G401.6 (cell line): ENCODE results near the gene NUP85.
A peak's percentile ranks its signal among the peaks of the same experiment; 100 is the strongest.
"Not testable (repeated sequence)": the region's sequence is repeated elsewhere in the genome, so short reads cannot be mapped to it uniquely, and the experiment has no call there.

ENCODE experiments used
- FAIRE-seq: peaks from 2 replicates; lab custom pipeline; 2012; peaks lifted over from hg19 to GRCh38; lab: Jason Lieb, UNC

NUP85 gene, protein sequence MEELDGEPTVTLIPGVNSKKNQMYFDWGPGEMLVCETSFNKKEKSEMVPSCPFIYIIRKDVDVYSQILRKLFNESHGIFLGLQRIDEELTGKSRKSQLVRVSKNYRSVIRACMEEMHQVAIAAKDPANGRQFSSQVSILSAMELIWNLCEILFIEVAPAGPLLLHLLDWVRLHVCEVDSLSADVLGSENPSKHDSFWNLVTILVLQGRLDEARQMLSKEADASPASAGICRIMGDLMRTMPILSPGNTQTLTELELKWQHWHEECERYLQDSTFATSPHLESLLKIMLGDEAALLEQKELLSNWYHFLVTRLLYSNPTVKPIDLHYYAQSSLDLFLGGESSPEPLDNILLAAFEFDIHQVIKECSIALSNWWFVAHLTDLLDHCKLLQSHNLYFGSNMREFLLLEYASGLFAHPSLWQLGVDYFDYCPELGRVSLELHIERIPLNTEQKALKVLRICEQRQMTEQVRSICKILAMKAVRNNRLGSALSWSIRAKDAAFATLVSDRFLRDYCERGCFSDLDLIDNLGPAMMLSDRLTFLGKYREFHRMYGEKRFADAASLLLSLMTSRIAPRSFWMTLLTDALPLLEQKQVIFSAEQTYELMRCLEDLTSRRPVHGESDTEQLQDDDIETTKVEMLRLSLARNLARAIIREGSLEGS

DNA sequence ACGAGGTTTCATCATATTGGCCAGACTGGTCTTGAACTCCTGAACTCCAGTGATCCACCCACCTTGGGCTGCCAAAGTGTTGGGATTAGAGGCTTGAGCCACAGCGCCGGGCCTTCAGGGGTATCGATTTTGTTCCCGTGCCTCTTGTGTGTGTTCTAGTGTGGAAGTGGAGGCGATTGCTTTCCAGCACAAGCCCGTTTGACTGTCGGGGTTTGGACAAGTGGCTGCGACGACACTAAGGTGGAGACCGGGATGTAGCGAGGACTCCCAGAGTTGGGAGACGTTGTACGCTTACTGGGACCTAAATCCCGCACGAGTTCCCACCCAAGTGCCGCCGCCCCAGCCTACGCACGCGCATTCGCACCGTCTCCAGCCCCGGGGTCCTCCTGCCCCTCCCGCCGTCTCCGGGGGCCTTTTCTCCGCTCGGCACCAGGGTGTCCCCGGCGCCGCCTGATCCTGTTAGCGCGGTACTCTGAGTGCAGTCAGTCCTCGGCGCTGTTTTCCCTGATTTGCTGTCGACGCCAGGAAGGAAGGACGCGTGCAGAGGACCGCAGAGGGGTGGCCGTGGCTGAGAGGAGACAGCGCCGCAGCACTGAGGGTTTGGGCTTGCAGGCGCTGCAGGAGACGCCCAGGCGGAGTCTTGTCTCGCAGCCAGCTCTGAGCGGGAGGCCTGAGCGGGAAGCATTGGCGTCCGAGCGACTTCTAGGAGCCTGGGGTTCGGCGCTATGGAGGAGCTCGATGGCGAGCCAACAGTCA lies at the start of gene NUP85:
TSS of gene NUP85 (plus strand) at position 643 of the 756 bp plus-strand sequence. CDS start at position 726, 83 bp downstream.
- peak; percentile 75 for FAIRE-seq

DNA sequence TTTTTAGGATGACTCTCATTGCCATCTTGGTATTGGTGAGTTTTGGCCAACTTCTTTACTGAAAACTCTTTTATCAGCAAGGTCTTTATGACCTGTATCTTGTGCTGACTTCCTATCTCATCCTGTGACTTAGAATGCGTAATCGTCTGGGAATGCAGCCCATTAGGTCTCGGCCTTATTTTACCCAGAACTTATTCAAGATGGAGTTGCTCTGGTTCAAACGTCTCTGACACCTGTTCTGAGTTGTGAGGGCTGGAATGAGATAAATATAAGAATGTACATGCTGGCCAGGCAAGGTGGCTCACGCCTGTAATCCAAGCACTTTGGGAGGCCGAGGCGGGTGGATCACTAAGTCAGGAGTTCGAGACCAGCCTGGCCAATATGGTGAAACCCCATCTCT lies 47.0 kb upstream of the NUP85 start:
- FAIRE-seq, result not testable (repeated sequence)

DNA sequence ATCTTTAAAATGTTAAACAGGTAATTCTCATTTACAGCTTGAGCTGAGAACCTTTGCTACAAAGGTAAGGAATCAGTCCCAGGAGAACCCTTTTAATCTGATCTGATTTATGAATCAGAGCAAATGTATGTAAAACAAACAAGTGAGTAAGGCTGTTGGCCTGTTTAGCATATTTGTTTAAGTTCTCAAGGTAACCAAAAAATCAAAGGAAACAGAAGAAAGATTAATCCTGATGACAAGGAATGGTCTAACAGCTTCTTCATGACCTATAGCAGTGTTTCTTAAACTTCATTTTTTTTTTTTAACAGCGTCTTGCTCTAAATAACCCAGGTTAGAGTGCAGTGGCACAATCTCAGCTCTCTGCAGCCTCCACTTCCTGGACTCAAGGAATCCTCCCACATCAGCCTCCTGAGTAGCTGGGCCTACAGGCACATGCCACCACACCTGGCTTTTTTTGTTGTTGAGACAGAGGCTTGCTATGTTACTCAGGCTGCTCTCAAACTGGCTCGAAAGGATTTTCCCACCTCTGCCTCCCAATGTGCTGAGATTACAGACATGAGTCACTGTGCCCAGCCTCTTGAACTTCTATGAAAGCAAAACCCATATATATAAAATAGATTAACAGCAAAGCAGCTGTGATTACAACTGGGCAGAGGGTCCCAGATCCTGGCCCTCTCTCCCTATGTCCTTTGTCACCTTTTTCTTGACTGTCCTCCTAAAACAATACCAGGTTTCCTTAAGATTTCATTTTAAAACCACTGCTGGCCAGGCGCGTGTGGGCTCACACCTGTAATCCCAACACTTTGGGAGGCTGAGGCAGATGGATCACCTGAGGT lies 46.1 kb upstream of the NUP85 start:
- no peak for FAIRE-seq

DNA sequence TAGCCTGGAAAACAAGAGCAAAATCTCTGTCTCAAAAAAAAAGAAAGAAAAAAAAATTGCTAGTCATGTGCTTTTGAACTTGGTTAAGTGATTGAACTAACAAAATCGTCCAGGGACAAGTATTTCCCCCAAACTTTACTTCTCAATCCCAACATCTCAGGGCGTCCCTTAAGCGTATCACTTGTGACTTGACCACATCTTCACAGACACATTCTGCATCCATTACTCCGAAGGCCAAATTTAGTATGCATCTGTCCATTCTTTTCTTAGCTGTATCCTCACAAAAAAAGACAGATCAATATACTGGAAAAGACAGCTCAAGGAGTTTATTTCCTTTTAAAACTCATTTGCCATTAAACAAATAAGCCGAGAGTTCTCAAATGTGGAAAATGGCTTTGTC lies 45.3 kb upstream of the NUP85 start:
- FAIRE-seq, result no peak

DNA sequence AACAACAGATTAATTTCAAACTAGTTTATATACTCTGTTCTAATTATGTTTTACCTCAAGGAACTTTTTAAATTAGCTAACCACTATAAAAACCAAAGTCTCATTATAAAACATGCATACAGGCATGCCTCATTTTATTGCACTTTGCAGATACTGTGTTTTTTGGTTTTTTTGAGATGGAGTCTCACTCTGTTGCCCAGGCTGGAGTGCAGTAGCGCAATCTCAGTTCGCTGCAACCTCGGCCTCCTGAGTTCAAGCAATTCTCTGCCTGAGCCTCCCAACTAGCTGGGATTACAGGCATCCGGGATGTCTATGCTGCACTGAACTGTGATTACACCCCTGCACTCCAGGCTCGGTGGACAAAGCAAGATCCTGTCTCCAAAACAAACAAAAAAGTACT lies 42.4 kb upstream of the NUP85 start:
- FAIRE-seq, result no peak

DNA sequence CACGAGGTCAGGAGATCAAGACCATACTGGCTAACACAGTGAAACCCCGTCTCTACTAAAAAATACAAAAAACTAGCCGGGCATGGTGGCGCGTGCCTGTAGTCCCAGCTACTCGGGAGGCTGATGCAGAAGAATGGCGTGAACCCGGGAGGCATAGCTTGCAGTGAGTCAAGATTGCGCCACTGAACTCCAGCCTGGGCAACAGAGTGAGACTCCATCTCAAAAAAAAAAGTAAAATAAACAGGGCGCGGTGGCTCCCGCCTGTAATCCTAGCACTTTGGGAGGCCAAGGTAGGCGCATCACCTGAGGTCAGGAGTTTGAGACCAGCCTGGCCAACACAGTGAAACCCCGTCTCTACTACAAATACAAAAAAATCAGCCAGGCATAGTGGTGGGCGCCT lies 40.9 kb upstream of the NUP85 start:
- not testable (repeated sequence) for FAIRE-seq

DNA sequence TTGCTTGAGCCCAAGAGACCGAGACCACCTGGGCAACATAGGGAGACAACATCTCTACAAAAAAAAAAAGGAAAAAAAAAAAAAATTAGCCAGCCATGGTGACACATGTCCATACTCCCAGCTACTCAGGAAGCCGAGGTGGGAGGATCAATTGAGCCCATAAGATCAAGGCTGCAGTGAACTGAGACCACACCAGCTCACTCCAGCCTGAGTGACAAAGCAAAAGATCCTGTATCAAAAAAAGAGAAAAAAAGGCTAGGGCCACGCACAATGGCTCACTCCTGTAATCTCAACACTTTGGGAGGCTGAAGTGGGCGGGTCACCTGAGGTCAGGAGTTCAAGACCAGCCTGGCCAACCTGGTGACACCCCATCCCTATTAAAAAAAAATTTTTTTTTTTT lies 36.5 kb upstream of the NUP85 start:
- FAIRE-seq, result no peak

DNA sequence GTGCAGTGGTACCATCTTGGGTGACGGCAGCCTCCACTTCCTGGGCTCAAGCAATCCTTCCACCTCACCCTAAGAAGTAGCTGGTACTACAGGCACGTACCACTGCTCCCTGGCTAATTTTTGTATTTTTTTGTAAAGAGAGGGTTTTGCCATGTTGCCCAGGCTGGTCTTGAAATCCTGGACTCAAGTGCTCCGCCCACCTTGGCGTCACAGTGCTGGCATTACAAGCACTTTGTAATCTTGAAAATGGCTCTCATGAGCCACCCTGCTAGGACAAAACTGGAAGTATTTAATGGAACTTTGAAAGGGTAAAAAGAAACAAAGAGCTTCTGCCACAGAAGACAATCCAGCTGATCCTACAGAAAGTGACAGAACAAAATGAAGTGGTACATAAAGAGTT lies 32.0 kb upstream of the NUP85 start:
- no peak for FAIRE-seq

DNA sequence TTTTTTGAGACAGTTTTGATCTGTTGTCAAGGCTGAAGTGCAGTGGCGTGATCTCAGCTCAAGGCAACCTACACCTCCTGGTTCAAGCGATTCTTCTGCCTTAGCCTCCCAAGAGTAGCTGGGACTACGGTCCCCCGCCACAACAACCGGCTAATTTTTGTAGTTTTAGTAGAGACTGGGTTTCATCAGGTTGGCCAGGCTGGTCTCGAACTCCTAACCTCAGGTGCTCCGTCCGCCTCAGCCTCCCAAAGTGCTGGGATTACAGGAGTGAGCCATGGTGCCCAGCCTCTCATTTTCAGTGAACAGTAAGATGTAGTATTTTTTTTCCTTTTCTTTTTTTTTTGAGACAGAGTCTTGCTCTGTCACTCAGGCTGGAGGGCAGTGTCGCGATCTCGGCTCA lies 30.5 kb upstream of the NUP85 start:
- FAIRE-seq, result no peak

DNA sequence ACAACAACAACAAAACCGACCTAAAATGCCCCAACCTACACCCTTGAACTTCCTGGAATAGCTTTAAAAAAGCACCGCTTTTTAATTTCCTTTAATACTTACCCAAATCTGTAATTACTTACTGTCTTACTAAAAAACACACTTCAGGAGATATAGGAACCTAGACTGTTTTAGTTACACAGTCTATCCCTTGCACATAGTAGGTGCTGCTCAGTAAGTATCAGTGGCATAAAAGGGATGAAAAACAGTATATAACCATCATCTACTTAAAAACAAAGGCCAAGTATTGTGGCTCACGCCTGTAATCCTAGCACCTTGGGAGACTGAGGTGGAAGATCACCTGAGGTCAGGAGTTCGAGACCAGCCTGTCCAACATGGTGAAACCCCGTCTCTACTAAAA lies 28.9 kb upstream of the NUP85 start:
- no peak for FAIRE-seq

DNA sequence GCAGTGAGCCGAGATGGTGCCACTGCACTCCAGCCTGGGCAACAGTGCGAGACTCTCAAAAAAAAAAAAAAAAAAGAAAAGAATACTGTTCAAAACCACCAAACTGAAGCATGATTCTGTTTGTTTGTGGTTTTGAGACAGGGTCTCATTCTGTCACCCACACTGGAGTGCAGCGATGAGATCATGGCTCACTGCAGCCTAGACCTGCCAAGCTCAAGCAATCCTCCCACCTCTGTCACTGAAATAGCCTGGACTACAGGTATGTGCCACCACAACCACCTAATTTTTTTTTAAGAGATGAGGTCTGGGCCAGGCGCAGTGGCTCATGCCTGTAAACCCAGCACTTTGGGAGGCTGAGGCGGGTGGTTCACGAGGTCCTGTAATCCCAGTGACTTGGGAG lies 27.0 kb upstream of the NUP85 start:
- no peak for FAIRE-seq

DNA sequence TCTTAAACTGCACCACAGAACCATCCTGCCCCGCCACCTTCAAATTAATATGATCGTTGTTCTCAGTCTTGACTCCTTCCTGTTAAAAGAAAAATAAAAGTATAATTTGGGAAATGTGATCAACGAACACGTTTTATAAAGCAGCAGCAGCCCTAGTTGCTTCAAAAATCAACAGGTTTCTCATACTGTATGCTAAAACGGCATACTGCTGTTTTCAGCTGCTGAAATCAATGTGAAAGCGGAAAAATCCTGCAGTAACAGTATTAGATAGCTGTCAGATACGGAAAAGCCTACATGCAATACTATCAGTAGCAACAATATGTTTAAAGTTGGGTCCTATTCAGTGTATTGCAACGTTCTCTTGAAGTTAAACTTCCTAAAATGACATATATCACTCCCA lies 24.4 kb upstream of the NUP85 start:
- FAIRE-seq, result no peak

DNA sequence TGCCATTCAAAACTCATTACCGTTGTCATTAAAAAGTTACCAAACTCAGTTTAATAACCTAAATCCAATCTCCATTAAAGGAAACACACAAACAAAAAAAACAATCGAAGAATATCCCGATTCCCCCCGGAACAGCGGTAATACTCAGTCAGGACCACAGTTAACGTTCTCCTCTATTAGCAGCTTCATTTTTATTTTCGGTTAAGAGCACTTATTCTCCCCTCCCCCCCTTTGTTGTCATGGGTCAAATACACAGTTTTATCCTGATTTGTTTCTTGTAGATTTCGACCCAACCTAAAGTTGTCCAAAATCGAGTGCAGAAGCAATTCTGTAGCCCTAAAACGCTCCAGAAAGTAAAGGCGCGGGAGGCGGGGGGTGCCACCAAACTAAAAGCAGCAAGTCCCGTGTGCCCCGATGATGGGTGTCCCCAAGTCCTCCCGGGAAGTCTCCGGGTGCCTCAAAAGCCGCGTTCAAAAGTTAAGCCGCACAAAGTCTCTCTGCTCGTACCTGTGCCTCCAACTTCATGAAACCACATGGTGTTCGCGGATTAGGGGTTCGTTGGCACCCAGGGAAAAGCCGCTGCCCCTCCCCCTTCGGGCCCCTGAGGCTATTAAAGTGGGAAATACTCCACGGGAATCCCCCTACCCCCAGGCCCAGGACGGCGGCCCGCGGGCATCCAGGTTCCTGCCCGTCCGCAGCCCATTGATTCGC lies 23.7 kb upstream of the NUP85 start:
- FAIRE-seq, result no peak

DNA sequence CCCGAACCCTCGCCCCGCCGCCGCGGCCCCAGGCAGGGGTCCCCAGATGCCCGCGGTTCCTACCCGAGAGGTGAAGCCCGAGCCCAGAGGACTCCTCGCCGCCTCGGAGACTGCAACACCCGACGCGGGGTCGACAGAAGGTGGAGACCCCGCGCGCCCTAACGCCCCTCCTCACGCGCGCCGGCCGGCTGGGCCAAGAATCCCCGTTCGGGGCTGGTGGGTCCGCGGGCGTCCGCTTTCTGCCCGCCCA lies 23.2 kb upstream of the NUP85 start:
- no peak for FAIRE-seq

DNA sequence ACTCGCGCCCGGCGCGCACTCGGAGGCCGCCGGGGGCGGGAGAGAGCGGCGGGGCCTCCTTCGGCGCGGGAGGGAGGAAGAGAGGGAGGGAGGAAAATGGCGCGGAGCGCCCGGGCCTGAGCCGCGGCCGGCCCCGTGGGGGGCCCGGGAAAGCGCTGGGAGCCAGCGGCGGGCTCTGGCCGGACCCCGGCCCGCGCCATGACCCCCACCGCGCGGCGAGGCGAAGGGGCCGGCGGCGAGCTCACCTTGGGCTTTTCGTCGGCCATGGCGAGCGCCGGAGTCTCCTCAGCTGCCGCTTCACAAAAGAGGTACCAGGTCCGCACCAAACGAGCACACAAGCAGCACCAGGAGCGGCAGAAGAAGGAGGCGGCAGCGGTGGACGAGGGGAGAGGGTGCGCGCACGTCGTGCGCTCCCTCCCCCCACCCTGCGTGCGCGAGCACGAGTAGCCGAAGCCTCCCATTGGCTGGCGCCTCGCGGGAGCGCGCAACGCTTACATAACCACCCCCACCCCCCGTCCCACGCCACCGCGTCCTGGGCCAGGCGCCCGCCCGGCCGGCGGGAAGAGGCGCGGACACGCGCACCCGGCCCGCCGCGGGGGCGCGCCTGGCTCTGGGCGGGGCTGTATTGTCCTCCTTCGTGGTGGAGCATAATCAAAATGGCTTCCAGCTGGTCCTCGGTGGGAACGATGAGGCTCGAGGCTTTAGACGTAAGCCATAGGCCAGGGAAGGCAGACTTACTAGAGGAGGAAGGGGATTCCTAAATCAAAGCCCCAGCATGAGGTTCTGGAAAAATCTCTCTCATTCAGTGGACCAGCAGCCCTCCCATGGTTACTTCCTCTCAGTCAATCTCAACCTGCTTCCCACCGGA lies 22.7 kb upstream of the NUP85 start, which contains the start of gene SUMO2:
TSS of gene SUMO2 (minus strand) at position 391 of the 868 bp plus-strand sequence. CDS start at position 266, 125 bp downstream.
- FAIRE-seq, result no peak

DNA sequence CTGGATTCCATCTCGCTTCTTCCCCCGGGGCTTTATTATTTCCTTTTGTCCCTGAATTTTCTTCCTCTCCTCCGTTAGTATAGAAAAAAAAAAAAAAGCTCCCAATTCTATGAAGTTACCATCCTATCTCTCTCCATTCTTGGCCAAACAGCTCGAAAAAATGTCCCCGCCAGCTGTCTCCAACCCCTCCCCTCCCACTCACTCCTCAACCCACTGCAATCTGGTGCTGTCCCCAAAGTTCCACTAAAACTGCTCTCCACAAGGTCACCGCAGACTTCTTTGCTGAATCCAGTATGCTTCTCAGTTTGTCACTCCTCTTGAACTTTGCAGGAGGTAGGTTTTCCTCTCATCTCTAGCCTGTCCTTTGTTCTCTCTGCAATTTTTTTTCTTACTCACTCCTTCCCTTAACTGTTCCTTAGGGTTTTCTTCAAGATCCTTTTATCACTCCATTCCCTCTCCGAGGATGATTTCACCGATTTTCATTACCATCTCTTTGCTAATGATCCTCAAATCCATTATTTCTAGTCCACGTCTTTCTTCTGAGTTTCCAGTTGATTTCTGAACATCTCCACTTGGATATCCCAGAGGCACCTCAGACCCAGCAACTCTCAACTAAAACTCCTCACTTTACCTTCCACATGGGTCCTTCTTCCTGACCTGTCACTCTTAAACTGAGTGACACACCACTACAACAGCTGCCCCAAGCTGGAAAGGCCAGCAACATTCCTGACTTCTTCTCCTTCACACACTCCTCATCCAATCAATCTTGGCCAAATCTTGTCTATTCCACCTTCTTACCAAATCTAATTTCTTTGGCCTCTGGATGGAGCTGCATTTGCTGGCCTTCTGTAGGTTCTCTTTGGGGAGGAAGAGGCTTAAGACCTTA lies 21.2 kb upstream of the NUP85 start:
- no peak for FAIRE-seq

DNA sequence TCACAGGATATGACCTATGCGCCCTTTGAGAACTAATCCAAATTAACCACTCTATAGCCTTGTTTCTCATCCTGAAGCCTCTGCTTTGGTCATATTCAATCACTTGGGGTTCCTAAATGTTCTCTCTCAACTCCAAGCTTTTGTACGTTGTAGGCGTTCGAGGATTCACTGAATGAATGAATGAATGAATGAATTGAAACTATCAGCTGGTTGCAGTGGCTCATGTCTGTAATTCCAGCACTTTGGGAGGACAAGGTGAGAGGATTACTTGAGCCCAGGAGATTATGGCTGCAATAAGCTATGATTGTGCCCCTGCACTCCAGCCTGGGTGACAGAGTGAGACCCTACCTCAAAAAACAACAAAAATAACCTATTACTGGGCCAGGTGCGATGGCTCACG lies 16.9 kb upstream of the NUP85 start:
- FAIRE-seq, result no peak

DNA sequence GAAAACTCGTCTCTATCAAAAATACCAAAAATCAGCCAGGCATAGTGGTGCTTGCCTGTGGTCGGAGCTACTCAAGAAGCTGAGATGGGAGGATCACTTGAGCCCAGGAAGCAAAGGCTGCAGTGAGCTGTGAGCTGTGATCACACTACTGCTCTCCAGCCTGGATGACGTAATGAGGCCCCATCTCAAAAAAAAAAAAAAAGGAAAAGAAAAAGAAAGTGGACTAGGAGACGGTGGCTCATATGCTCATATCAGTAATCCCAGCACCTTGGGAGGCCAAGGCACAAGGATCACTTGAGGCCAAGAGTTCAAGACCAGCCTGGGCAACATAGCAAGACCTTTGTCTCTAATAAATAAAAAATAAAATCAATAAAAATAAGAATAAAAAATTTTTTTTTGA lies 13.9 kb upstream of the NUP85 start:
- no peak for FAIRE-seq

DNA sequence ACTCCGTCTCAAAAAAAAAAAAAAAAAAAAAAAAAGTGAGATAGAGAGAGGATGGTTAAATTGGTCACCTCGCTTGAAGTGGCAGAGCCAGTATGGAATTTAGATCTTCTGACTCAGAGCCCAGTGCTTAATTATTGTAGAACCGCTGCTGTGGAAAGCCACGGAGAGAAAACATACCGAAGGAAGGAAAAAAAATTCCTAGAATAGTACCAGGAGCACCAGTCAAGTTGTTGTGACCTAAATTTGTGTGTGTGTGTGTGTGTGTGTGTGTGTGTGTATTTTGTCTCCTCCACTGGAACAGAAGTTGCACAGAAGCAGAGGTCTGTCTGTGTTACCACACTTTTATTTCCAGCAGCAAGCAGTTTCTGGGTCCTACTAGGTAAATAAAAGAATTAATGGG lies 10.6 kb upstream of the NUP85 start:
- FAIRE-seq, result no peak
